WTC11 (cell line): ENCODE measurements around the gene HSPG2. TPM values are rescaled to one million over a fixed set of nuclear protein-coding genes. Genes with fewer than 3 reads are reported as not detected.

Source experiments
- ATAC-seq: fragments of 200-7000 bp; cut with Tn5 transposase; 2 replicates; pipeline ENCODE4 v1.10.0; 2021; ENCODE audit warnings: mild to moderate bottlenecking, moderate library complexity
- CTCF ChIA-PET: fragments of 300-600 bp; sonication (Branson Sonifier 250); formaldehyde crosslinking; loops from one replicate; lab custom pipeline; 2021; ENCODE audit warnings: antibody characterized with exemption; lab: Charles Lee
- POLR2A ChIA-PET: fragments of 350-600 bp; sonication (Branson Sonifier 250); formaldehyde crosslinking; loops from one replicate; lab custom pipeline; 2021; ENCODE audit warnings: antibody characterized with exemption; lab: Charles Lee
- DNase-seq: peaks from one replicate; pipeline ENCODE4 v3.0.0; 2021; ENCODE audit warnings: low spot score
- H3K27ac Mint-ChIP-seq: 2 replicates; pipeline ENCODE4 v1.8.0; 2021; ENCODE audit warnings: mixed read lengths
- H3K27me3 Mint-ChIP-seq: 2 replicates; pipeline ENCODE4 v1.8.0; 2021; ENCODE audit warnings: low read depth, mild to moderate bottlenecking, moderate library complexity, mixed read lengths
- H3K36me3 Mint-ChIP-seq: 2 replicates; pipeline ENCODE4 v1.8.0; 2021; ENCODE audit warnings: mixed read lengths
- H3K4me1 Mint-ChIP-seq: 2 replicates; pipeline ENCODE4 v1.8.0; 2022; ENCODE audit warnings: mixed read lengths
- H3K4me3 Mint-ChIP-seq: 2 replicates; pipeline ENCODE4 v1.8.0; 2021; ENCODE audit warnings: mild to moderate bottlenecking, moderate library complexity, mixed read lengths
- H3K9me3 Mint-ChIP-seq: 2 replicates; pipeline ENCODE4 v1.8.0; 2021; ENCODE audit warnings: mixed read lengths
- AFF4 ChIP-seq: sonication (generic); formaldehyde crosslinking; IDR thresholded peaks from 2 replicates; pipeline ENCODE4 v1.8.1; 2023; ENCODE audit warnings: mild to moderate bottlenecking, missing genetic modification reagents, borderline replicate concordance
- AR ChIP-seq: fragments of 250-450 bp; sonication (Bioruptor Pico); IDR thresholded peaks from 2 replicates; pipeline ENCODE4 v1.9.0; 2021; ENCODE audit warnings: mild to moderate bottlenecking
- ATF6 ChIP-seq: sonication (generic); formaldehyde crosslinking; IDR thresholded peaks from 2 replicates; pipeline ENCODE4 v1.8.1; 2023; ENCODE audit warnings: mild to moderate bottlenecking, missing genetic modification reagents
- CBFB ChIP-seq: sonication (generic); formaldehyde crosslinking; IDR thresholded peaks from 2 replicates; pipeline ENCODE4 v1.8.1; 2022; ENCODE audit warnings: mild to moderate bottlenecking, low read depth, missing genetic modification reagents
- EMX1 ChIP-seq: fragments of 250-450 bp; sonication (Bioruptor Pico); IDR thresholded peaks from 2 replicates; pipeline ENCODE4 v1.8.0; 2021; ENCODE audit warnings: mild to moderate bottlenecking
- ESRRA ChIP-seq: sonication (generic); formaldehyde crosslinking; IDR thresholded peaks from 2 replicates; pipeline ENCODE4 v1.8.1; 2022; ENCODE audit warnings: mild to moderate bottlenecking, missing genetic modification reagents, borderline replicate concordance
- FOXJ3 ChIP-seq: sonication (generic); formaldehyde crosslinking; IDR thresholded peaks from 2 replicates; pipeline ENCODE4 v1.9.0; 2021; ENCODE audit warnings: missing genetic modification reagents, mild to moderate bottlenecking, borderline replicate concordance
- IRF1 ChIP-seq: sonication (generic); formaldehyde crosslinking; IDR thresholded peaks from 2 replicates; pipeline ENCODE4 v1.8.0; 2023; ENCODE audit warnings: missing genetic modification reagents
- JUN ChIP-seq: sonication (generic); formaldehyde crosslinking; IDR thresholded peaks from 2 replicates; pipeline ENCODE4 v1.8.0; 2023; ENCODE audit warnings: mild to moderate bottlenecking, missing genetic modification reagents
- NR2C2 ChIP-seq: sonication (generic); formaldehyde crosslinking; IDR thresholded peaks from 2 replicates; pipeline ENCODE4 v1.8.0; 2022; ENCODE audit warnings: mild to moderate bottlenecking, missing genetic modification reagents
- SMAD3 ChIP-seq: sonication (generic); formaldehyde crosslinking; IDR thresholded peaks from 2 replicates; pipeline ENCODE4 v1.8.0; 2022; ENCODE audit warnings: missing genetic modification reagents, mild to moderate bottlenecking, borderline replicate concordance
- SP1 ChIP-seq: sonication (generic); formaldehyde crosslinking; conservative IDR thresholded peaks from 2 replicates; pipeline ENCODE4 v1.8.1; 2022; ENCODE audit warnings: missing genetic modification reagents
- STAT6 ChIP-seq: sonication (generic); formaldehyde crosslinking; conservative IDR thresholded peaks from 2 replicates; pipeline ENCODE4 v1.8.1; 2023; ENCODE audit warnings: mild to moderate bottlenecking, low read depth, missing genetic modification reagents, moderate library complexity
- ZBTB43 ChIP-seq: sonication (generic); formaldehyde crosslinking; IDR thresholded peaks from 2 replicates; pipeline ENCODE4 v1.8.1; 2023; ENCODE audit warnings: mild to moderate bottlenecking, missing genetic modification reagents
- ZNF512 ChIP-seq: sonication (generic); formaldehyde crosslinking; IDR thresholded peaks from 2 replicates; pipeline ENCODE4 v1.8.1; 2022; ENCODE audit warnings: missing genetic modification reagents, borderline replicate concordance
- ZNF671 ChIP-seq: fragments of 250-450 bp; sonication (Bioruptor Pico); IDR thresholded peaks from 2 replicates; pipeline ENCODE4 v1.8.0; 2021; ENCODE audit warnings: mild to moderate bottlenecking
- total RNA-seq: library from RNA; stranded (reverse); gene quantifications from 3 replicates; pipeline ENCODE4 v1.2.3, GENCODE V29; 2021

Gene HSPG2
- total RNA-seq, 1 experiment from 2014 or later: 120 TPM

GRCh38 chr1:21867451-21867996 is 69.6 kb downstream of the HSPG2 start:
- ATAC-seq (no peak), DNase-seq (no peak)
- Mint-ChIP-seq H3K36me3 (peaks cover 31% of the 10 kb centered on the region), H3K4me3 (no peak overlapping the region), H3K4me1 (peaks cover 23% of the 10 kb centered on the region), H3K27me3 (no peaks in the 10 kb centered on the region), H3K27ac (no peak overlapping the region), H3K9me3 (no peaks in the 10 kb centered on the region)
- TF ChIP-seq JUN (CRISPR knock-in tag): no peak
- no peak for TF ChIP-seq ATF6 (CRISPR knock-in tag)
- no peak for TF ChIP-seq ZBTB43
- TF ChIP-seq ESRRA (CRISPR knock-in tag): no peak
- no peak for TF ChIP-seq ZNF671 (CRISPR knock-in tag)
- TF ChIP-seq AFF4: no peak
- TF ChIP-seq SP1: no peak
- TF ChIP-seq ZNF512 (CRISPR knock-in tag): no peak
- no peak for TF ChIP-seq STAT6
- TF ChIP-seq IRF1 (CRISPR knock-in tag): no peak
- no peak for TF ChIP-seq NR2C2 (CRISPR knock-in tag)
- no peak for TF ChIP-seq EMX1
- TF ChIP-seq CBFB (CRISPR knock-in tag): no peak
- POLR2A ChIA-PET: no interaction called here
- CTCF ChIA-PET: interaction anchor here (0.8 kb wide), 1 partner anchor 549 kb away, joined by 3 read pairs; no protein-coding TSS in a partner anchor

- ATAC-seq: no peak
These were observed 70.4 kb downstream of the HSPG2 start for GRCh38 chr1:21866707-21867043.

More at GRCh38 chr1:21866707-21867043, 70.4 kb downstream of the HSPG2 start:
- peak overlapping the region; percentile 25 for H3K27ac Mint-ChIP-seq
- ChIA-PET POLR2A (no interaction called here), CTCF (interaction anchor here (1.3 kb wide), 1 partner anchor 15 kb away, joined by 13 read pairs; no protein-coding TSS in a partner anchor)
- H3K27me3 Mint-ChIP-seq: no peaks in the 10 kb centered on the region
- H3K4me1 Mint-ChIP-seq: peaks cover 23% of the 10 kb centered on the region
- H3K4me3 Mint-ChIP-seq: no peak overlapping the region
- no peaks in the 10 kb centered on the region for H3K9me3 Mint-ChIP-seq
- DNase-seq: no peak
- H3K36me3 Mint-ChIP-seq: peaks cover 30% of the 10 kb centered on the region
- no peak for TF ChIP-seq IRF1 (CRISPR knock-in tag)
- no peak for TF ChIP-seq SMAD3 (CRISPR knock-in tag)
- TF ChIP-seq FOXJ3: no peak
- TF ChIP-seq AR: no peak
